ENCODE data around the gene RSAD2. TPM values are rescaled to one million over a fixed set of nuclear protein-coding genes. Genes with fewer than 3 reads are reported as not detected.
A peak's percentile ranks its signal among the peaks of the same experiment; 100 is the strongest.
"Not testable (repeated sequence)": the region's sequence is repeated elsewhere in the genome, so short reads cannot be mapped to it uniquely, and the experiment has no call there.

RSAD2 gene
- total and polyA plus RNA-seq, 2 donors (not counting 3 experiments of a cell fraction or from before 2014, with no cell fraction given): 0.03 to 0.18 TPM

GRCh38 chr2:6856548-6856920, 21.0 kb upstream of the RSAD2 start:
- intact Hi-C loops (cut with micrococcal nuclease): no loop called here
- POLR2A ChIA-PET: no interaction called here

GRCh38 chr2:6858466-6859027, 19.0 kb upstream of the RSAD2 start:
- H3K9ac ChIP-seq (replicated peaks; ENCODE audit: extremely low read depth, insufficient read depth, low read length); H3K4me3 ChIP-seq (replicated peaks in 1 of 3; ENCODE audit: insufficient read depth in 1 of 3, low read depth in 1 of 3, low read length in 3 of 3); H3K4me1 ChIP-seq (ENCODE audit: control insufficient read depth, extremely low read depth, insufficient read depth, low read length); H3K36me3 ChIP-seq (ENCODE audit: control insufficient read depth in 2 of 2, extremely low read depth in 1 of 2, insufficient read depth in 2 of 2, low read length in 2 of 2); DNase-seq (ENCODE audit: low read depth, low spot score); H3K79me2 ChIP-seq (ENCODE audit: control insufficient read depth, insufficient read depth, low read length); H4K20me1 ChIP-seq (replicated peaks; ENCODE audit: control insufficient read depth, extremely low read depth, insufficient read depth, low read length); H3K9me1 ChIP-seq (replicated peaks; ENCODE audit: control insufficient read depth, extremely low read depth, insufficient read depth, low read length); POLR2A ChIA-PET; intact Hi-C loops (cut with micrococcal nuclease); dilution Hi-C loops (cut with MboI; ENCODE audit: extremely low pct_ligation_motif_present, low sequenced_read_pairs); H3K9me3 ChIP-seq (replicated peaks; ENCODE audit: control insufficient read depth, insufficient read depth, low read length); H3K27ac ChIP-seq (ENCODE audit: insufficient read depth, low read depth, low read length); BruUV-seq (replicated peaks); H3K27me3 ChIP-seq (ENCODE audit: control insufficient read depth in 2 of 2, insufficient read depth in 2 of 2, low read length in 2 of 2); H2AFZ ChIP-seq (ENCODE audit: low read depth, low read length); H3K4me2 ChIP-seq (ENCODE audit: insufficient read depth, low read length); CTCF ChIA-PET: not testable (repeated sequence)
- FAIRE-seq: peak; percentile 26

More at GRCh38 chr2:6856548-6856920, 21.0 kb upstream of the RSAD2 start:
- Histone ChIP-seq H2AFZ (ENCODE audit: low read depth, low read length) (no peak overlapping the region), H3K79me2 (ENCODE audit: control insufficient read depth, insufficient read depth, low read length) (no peaks in the 10 kb centered on the region), H4K20me1 (replicated peaks; ENCODE audit: control insufficient read depth, extremely low read depth, insufficient read depth, low read length) (no peaks in the 10 kb centered on the region), H3K36me3 (ENCODE audit: control insufficient read depth in 2 of 2, extremely low read depth in 1 of 2, insufficient read depth in 2 of 2, low read length in 2 of 2) (no peaks in the 10 kb centered on the region), H3K9me3 (replicated peaks; ENCODE audit: control insufficient read depth, insufficient read depth, low read length) (no peaks in the 10 kb centered on the region), H3K9me1 (replicated peaks; ENCODE audit: control insufficient read depth, extremely low read depth, insufficient read depth, low read length) (no peaks in the 10 kb centered on the region), H3K4me2 (ENCODE audit: insufficient read depth, low read length) (no peak overlapping the region), H3K9ac (replicated peaks; ENCODE audit: extremely low read depth, insufficient read depth, low read length) (no peak overlapping the region), H3K4me3 (replicated peaks in 1 of 3; ENCODE audit: insufficient read depth in 1 of 3, low read depth in 1 of 3, low read length in 3 of 3) (no peak overlapping the region), H3K27ac (ENCODE audit: insufficient read depth, low read depth, low read length) (no peak overlapping the region), H3K27me3 (ENCODE audit: control insufficient read depth in 2 of 2, insufficient read depth in 2 of 2, low read length in 2 of 2) (no peaks in the 10 kb centered on the region), H3K4me1 (ENCODE audit: control insufficient read depth, extremely low read depth, insufficient read depth, low read length) (no peaks in the 10 kb centered on the region)
- DNase-seq (ENCODE audit: low read depth, low spot score): no peak
- no peak for TF ChIP-seq POLR2A (IDR thresholded peaks at IDR 0.05; ENCODE audit: low read depth, low read length)
- no peak for TF ChIP-seq GATA2 (IDR thresholded peaks at IDR 0.05; ENCODE audit: insufficient read depth, insufficient read length, low read depth, low read length)
- TF ChIP-seq MAX (IDR thresholded peaks at IDR 0.05; ENCODE audit: insufficient read depth, insufficient read length): no peak
- no peak for TF ChIP-seq CTCF (IDR thresholded peaks at IDR 0.05; ENCODE audit: extremely low read depth in 1 of 2, insufficient read depth in 1 of 2, low read depth in 1 of 2, low read length in 2 of 2)
- no peak for TF ChIP-seq MYC (IDR thresholded peaks at IDR 0.05; ENCODE audit: low read depth, low read length)
- TF ChIP-seq JUN (IDR thresholded peaks at IDR 0.05; ENCODE audit: borderline replicate concordance, insufficient read depth, insufficient read length, low read depth): no peak
- TF ChIP-seq EZH2 (IDR thresholded peaks at IDR 0.05; ENCODE audit: borderline replicate concordance, low read depth, low read length, severe bottlenecking): no peak
- TF ChIP-seq POLR2AphosphoS5 (IDR thresholded peaks at IDR 0.05; ENCODE audit: insufficient read depth, low read depth, low read length): no peak
- TF ChIP-seq FOS (IDR thresholded peaks at IDR 0.05; ENCODE audit: borderline replicate concordance, insufficient read depth, low read length): no peak
- dilution Hi-C loops (cut with MboI; ENCODE audit: extremely low pct_ligation_motif_present, low sequenced_read_pairs): no loop called here
- CTCF ChIA-PET: no interaction called here
- FAIRE-seq: no peak
- no TSS peak for BruUV-seq (replicated peaks)
